Stimulated activated CD8-positive, alpha-beta memory T cell treated with anti-CD3 and anti-CD28 coated beads, Interleukin-15, amount 100 ng/mL, for 24 hours (primary cell): ENCODE data around the gene ADCY6.

Experiments used
- DNase-seq: peaks from one replicate; pipeline ENCODE4 v3.0.0-alpha.2; 2020; ENCODE audit warnings: low read depth

Gene ADCY6

GRCh38 chr12:48815126-48816110, 26.5 kb upstream of the ADCY6 start:
- DNase-seq: peak; percentile 14

GRCh38 chr12:48814262-48815125, 25.6 kb upstream of the ADCY6 start:
- DNase-seq: peak; percentile 65

- DNase-seq: no peak
Measured at GRCh38 chr12:48813465-48814261, 24.8 kb upstream of the ADCY6 start.

GRCh38 chr12:48812389-48812788, 23.5 kb upstream of the ADCY6 start:
- no peak for DNase-seq

- no peak for DNase-seq
Measured at GRCh38 chr12:48811437-48812090, 22.7 kb upstream of the ADCY6 start.

GRCh38 chr12:48810903-48811431, 22.1 kb upstream of the ADCY6 start:
- DNase-seq: no peak

GRCh38 chr12:48807981-48808380, 19.1 kb upstream of the ADCY6 start:
- no peak for DNase-seq

- DNase-seq: no peak
Measured at GRCh38 chr12:48803675-48804074, 14.8 kb upstream of the ADCY6 start.

GRCh38 chr12:48800971-48801370, 12.1 kb upstream of the ADCY6 start:
- DNase-seq: no peak

GRCh38 chr12:48800457-48800856, 11.6 kb upstream of the ADCY6 start:
- DNase-seq: no peak

- DNase-seq: no peak
Measured at GRCh38 chr12:48796976-48797375, 8.1 kb upstream of the ADCY6 start.

GRCh38 chr12:48795550-48796455, 6.9 kb upstream of the ADCY6 start:
- DNase-seq: no peak

- no peak for DNase-seq
Measured at GRCh38 chr12:48794870-48795269, 6.0 kb upstream of the ADCY6 start.

GRCh38 chr12:48793696-48794095, 4.8 kb upstream of the ADCY6 start:
- no peak for DNase-seq

- DNase-seq: no peak
Measured at GRCh38 chr12:48789858-48790326, 1.0 kb upstream of the ADCY6 start.

GRCh38 chr12:48788524-48788853, 400 bp downstream of the ADCY6 start:
- DNase-seq: no peak

- DNase-seq: no peak
Measured at GRCh38 chr12:48787791-48788523, 932 bp downstream of the ADCY6 start.

GRCh38 chr12:48786591-48787544, 2.0 kb downstream of the ADCY6 start:
- DNase-seq: no peak
